NK-92 treated with Interleukin-12 subunit alpha and Interleukin-12 subunit beta, amount 100 ng/mL, for 24 hours (cell line): Measurements from ENCODE around the gene MICAL2.

Source experiments
- DNase-seq: peaks from one replicate; lab custom pipeline; 2025; lab: John Stamatoyannopoulos, UW

The MICAL2 gene

DNA sequence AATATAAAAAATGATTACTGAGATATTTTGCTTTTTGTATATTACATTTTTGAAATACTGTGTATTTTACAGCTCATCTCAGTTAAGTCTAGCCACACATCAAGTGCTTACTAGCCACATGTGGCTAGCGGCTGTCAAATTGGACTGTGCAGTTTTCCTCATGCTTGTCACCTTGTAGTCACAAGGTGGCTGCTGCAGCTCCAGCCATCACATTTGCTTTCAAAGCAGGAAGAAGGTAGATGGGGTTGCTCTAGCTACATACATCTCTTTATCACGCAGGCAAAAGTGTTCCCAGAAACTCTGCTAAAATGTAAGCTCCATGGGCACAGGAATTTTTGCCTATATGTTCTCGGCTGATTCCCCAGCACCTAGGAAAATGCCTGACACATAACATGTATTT is 61.5 kb downstream of the MICAL2 start:
- DNase-seq: no peak

DNA sequence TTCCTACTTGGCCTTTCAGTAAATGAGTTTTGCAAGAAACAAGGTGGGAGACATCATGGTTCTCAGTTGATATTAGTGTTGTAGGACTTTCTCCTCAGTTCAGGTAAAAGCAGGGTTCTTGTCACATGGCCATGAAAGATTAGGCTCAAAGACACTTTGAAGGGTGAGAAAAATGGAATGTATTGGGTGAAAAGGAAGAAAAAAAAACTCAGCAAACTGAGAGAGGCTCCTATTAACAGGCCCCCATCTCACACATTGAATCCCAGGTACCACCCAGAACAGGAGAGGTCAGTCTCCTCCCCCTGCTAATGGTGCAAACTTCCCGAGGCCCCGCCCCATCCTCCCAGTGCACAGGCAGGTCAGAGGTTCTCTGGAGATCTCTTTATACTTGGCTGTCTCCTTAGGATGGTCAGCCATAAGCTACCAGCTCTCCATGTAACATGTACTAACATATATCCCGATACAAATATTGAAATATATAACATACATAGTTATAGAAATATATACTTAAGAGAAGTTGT is 62.2 kb downstream of the MICAL2 start:
- no peak for DNase-seq

DNA sequence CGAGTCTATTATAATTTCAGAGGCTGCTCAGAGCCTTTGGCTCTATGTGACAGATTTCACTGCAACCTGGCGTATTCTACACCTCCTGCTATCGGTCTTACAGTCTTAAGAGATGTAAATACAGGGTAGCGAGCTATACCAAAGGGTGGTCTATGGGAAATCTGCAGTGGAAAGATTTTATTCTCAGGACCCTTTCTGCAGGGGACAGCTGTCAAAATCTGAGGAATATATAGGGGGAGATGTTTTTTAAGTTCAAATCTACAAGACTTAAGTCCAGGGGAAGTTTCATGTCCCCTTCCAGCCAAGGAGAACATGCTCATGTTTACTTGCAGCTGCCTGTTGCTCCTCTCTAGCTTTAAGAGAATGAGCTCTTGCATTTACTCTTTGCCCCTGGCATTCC is 62.7 kb downstream of the MICAL2 start:
- DNase-seq: no peak

DNA sequence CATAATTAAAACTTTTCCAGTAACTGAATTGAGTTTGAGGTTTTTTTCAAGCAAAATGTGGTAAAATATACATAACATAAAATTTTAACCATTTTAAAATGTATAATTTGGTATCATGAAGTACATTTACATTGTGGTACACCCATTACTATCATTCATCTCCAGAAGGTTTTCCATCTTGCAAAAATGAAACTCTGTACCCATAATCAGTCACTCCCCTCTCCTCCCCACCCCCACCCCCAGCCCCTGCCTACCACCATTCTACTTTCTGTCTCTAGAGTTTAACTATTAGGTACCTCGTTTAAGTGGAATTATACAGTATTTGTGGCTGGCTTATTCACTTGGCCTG is 63.7 kb downstream of the MICAL2 start:
- DNase-seq: no peak

DNA sequence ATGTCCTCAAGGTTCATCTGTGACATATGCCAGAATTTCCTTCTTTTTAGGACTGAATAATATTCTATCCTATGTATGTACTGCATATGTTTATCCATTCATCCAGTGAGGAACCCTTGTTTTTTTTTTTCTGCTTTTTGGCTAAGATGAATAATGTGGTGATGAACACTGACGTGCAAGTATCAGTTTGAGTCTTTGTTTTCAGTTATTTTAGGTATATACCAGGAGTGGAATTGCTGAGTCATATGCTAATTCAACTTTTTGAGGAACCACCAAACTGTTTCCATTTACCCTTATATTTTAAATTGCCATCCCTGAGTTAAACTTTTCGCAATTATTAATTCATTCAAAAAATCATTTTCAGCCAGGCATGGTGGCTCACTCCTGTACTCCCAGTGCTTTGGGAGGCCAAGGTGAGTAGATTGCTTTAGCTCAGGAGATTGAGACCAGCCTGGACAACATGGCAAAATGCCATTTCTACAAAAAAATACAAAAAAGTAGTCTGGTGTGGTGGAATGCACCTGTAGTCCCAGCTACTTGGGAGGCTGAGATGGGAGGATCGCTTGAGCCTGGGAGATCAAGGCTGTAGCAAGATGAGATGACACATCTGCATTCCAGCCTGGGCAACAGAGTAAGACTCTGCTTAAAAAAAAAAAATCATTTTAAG is 64.2 kb downstream of the MICAL2 start:
- DNase-seq: no peak

DNA sequence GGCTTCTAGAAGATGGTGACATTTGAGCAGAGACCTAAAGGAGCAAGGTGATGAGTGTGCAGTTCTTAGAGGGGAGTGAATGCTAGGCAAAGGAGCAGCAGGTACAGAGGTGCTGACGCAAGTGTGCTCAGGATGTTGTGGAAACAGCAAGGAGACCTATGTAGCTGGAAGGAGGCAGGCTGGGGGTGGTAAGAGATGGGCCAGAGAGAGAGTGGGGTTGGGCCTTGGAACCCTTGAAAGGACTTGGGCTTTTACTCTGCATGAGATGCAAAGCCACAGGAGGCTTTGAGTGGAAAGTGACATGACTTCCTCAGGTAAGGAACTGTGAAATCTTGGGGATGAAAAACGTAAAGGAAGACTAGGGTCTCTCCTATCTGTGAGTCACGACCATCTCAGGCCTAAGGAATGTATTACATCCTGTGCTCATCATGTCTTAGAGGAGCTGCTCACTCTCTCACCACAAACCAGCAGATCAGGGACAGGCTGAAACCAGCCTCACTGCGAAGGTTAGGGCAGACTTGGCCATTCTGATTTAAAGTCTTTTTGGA is 65.4 kb downstream of the MICAL2 start:
- DNase-seq: no peak

DNA sequence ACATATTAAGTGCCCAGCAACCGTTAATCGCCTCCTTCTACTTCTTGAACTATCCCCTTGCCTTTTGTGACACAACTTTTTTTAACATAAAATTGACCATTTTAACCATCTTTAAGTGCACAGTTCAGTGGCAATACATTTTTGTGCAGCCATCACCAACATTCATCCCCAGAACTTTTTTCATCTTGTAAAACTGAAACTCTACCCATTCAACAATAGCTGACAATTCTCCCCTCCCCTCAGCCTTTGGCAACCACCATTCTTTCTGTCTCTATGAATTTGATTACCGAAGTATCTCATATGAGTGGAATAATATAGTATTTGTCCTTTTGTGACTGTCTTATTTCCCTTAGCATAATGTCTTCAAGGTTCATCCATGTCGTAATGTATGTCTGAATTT is 66.0 kb downstream of the MICAL2 start:
- DNase-seq: no peak

DNA sequence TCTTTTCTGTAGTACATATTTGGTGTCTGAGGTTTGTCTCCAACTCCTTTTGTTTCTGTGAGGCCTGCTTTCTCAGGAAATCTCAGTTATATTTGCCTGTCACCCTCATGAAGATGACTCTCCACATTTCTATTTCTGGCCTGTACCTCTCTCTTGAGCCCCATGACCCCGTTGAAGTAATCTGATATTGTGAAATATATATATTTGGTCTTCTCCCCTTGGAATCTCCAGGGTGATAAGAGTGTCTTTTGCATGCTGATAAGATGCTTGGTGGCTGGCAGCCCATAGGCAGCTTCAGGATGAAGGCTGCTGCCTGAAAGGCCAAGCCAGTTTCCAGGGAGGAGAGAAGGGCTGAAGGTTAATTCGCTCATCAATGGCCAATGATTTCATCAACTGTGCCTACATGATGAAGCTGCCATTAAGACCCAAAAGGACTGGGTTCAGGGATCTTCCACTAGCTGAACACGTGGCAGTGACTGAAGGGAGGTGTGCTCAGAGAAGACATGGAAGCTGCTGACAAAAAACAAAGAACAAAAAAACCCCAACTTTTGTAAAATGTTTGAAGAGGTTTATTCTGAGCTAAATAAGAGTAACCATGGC is 67.4 kb downstream of the MICAL2 start:
- DNase-seq: no peak

DNA sequence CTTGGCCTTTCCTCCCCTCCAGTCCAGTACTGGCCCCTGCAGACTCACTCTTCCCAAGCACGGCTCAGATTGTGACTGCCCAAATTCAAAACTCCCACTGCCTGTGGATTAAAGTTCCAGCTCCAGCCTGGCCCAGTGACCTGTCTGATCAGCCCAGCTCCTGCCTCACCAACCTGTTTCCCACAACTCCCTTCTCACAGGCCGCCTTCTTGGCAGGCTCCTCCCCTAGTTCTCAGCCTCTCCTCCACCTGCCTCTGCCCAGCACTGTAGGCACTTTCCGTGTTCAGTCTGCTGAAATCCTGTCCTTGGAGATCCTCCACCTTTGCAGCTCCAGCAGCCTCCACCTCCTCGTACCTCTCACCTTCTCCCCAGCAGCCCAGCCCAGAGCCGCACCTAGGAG is 68.6 kb downstream of the MICAL2 start:
- no peak for DNase-seq

DNA sequence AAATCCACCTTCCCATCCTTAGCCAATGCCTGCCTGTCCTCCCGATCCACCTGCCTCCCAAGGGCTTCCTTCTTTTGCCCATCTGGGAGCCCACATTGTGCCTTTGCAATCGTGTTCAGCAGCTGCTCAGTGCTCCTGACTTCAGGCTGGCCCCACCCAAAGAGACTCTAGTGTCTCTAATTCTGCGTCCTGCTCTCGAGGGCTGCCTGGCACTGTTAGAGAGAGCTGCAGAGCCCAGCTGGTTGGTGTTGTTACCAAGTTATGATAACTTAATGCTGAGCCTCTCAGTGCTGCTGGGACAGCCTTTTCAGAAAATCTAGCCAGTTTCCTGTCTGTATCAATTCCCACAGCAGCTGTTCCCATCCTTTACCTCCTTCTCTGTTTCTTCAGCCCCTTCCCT is 69.1 kb downstream of the MICAL2 start:
- no peak for DNase-seq

DNA sequence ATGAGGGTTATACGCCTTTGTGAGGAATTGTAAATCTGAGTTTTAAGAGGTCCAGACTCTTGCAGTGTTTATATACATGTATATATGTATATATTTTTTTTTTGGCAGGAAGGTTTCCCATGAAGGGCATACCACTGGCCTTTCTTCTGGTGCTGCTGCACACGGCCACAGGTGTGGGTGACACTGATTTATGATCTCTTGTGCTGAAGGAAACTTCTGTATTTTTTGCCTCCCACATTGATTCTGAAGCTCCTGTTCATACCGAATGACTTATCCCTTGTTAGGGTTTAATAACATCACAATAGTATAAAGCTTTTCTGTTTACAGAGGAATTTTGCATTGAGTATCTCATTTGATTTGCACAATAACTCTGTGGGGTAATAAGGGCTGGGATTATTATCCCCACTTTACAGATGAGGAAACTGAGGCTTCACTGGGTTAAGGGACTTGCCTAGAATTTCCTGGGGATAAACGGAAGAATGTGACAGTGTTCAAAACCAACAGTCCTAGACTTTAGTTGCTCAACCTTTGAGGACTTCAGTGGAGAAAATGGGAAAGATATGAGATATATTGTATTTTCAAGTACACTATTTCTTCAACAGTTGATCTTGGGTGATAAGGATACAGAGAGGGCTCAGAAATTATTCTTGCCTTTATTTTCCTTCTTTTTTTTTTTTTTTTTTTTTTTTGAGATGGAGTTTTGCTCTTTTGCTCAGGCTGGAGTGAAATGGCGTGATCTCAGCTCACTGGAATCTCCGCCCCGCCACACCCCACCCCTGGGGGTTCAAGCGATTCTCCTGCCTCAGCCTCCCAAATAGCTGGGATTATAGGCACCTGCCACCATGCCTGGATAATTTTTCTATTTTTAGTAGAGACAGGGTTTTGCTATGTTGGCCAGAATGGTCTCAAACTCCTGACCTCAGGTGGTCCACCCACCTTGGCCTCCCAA is 70.1 kb downstream of the MICAL2 start:
- DNase-seq: no peak

DNA sequence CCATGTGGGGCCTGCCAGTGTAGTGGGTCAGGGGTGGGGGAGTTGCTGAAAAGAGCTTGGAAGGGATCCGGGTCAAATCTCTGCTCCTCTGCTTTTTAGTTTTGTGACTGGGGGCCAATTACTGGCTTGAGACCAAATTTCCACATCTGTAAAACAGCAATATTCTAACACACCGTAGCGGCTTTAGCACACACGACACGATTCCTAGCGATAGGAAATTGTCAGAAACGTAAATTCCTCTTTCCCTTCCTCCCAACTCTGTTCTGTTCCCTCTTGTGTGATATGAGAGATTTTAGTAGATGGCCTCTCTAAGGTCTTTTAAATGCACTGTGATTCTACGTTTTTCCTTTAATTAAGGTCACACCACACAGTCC is 71.9 kb downstream of the MICAL2 start:
- no peak for DNase-seq

DNA sequence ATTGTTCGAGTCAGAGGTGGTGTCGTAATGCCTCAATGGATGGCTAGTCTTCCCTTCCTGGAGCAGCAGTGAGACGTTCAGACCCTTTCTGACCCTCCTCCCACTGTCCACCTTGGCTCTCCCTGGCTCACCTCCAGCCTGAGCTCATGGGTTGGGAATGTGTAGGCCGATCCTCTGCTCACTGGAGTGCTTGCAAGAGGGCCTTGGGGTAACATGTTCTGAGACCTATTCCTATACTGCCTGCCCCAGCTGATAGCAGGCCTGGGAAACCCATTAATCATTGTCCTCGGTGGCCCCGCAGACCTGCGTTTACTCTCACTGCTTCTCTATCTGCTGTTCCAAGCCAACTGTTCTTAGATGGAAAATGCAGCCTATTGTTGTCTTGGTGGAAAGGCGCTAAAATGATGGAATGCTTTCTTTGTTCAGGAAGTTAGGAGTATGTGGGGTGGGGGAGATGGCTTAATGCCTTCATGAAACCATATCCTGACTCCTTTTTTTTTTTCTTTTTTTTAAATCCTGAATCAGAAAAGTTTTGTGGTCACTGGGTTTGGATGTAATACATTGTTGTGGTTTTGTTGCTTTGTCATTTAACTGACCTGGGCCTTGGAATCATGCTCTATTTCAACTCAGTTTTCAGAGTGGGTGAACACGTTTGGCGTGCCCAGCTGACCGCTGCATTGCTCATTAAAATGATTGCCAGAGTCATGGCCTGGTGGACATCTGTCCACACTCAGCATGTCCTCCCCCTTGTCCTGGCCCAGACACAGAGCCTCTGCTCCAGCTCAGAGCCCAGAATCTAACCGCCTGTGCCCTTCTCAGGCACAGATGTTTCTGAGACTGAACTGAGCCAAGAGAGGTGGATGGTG is 72.5 kb downstream of the MICAL2 start:
- DNase-seq: no peak

DNA sequence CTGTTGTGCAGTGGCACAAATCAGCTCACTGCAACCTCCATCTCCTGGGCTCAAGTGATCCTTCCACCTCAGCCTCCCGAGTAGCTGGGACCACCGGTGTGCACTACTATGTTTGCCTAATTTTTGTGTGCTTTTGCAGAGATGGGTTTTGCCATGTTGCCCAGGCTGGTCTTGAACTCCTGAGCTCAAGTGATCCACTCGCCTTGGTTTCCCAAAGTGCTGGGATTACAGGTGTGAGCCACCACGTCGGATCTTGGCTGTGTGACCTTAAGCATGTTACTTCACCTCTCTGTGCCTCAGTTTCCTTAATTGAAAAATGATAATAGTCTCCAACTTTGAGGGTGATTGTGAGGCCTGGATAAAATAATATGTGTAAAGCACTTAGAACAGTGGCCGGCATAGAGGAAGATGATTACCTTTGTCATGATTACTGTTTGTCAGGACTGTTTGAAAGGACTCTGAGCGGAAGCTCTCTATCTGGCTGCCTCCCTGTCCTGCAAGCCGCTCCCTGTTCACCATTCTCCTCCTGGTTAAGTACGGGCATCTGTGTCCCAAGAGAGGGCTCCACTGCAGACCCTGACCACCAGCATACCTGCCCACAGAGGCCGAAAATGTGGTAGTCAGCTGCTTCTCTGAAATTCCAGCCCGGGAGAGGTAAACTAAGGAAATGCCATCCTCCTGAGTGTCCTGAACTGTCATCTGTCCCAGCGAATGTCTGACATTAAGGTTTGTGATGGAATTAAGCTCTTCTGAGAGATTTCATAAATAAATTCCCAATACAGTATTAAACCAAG is 73.6 kb downstream of the MICAL2 start:
- no peak for DNase-seq

DNA sequence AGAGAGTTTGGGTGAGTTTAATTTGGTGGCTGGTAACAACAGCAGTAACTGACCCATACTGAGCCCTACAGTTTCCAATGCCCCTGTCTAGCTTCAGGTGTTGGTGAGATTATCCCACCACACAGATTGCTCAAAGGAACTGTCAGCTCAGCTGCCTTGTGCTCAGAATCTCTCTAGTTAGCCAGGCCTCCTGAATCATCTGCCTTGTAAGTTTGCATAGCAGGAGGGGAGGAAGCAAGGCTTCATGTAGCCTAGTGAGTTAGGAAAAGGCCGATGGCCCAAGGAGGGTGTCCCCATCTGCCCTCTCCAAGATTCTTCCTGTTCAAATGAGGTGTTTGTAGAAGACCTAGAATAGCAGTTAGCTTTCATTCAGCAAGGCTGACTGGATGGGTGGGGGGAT is 74.3 kb downstream of the MICAL2 start:
- DNase-seq: no peak

DNA sequence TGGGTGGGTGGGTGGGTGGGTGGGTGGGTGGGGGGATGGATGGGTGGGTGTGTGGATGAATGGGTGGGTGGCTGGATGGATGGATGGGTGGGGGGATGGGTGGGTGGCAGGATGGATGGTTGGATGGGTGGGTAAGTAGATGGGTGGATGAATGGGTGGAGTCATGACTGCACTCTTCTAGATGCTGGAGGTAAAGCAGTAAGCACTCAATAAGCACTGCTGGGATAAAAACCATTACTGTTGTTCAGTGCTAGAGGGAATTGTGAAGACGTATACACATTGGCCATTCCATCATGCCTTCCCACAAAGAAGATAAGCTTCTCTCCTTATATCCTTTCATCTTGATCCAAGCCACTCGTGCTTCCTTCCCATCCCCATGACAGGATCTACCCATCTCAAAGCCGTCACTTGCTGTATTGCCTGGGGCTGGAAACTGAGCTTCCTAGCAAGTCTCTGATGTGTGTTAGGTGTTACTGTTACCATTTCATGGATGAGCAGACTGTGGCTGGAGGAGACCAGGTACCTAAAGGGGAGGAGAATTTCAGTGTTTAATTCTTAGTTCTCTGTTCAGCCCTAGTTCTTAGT is 74.8 kb downstream of the MICAL2 start:
- DNase-seq: no peak

DNA sequence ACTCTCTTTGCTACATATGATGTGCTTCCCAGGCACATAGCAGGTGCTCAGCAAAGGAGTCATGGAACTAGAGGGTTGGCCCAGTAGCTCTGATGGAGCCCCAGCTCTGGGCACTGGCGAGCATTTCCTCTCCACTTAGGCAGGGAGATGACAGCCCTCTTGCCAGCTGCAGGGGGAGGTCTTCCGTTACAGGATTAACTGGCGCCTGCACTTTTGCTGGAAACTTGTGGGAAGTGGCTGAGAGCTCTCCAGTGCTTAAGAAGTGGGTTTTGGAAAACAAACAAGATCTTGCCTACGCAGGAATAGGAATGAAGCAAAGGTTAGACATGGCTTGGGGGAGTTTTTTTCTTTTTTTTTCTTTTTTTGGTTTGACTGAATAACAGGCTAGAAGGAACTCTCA is 75.5 kb downstream of the MICAL2 start:
- no peak for DNase-seq

DNA sequence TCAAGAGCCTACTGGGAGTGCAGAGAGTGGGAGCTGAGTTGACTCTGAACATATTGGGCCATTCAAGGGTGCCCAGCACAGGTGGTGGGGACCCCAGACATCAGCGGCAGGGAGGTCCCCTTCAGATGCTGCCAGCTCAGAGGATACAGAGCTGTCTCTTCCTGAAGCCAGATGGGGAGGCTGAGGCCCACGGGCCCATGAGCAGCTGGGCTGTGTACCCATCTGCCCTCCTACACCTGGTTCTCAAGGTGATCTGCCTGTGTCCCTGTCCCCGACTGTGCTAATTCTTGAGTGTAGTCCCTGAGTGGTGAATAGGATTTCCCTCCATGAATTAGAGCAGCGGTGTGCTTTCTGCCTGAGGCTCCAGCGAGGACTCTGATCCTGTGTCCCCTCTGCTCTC is 76.3 kb downstream of the MICAL2 start:
- DNase-seq: no peak

DNA sequence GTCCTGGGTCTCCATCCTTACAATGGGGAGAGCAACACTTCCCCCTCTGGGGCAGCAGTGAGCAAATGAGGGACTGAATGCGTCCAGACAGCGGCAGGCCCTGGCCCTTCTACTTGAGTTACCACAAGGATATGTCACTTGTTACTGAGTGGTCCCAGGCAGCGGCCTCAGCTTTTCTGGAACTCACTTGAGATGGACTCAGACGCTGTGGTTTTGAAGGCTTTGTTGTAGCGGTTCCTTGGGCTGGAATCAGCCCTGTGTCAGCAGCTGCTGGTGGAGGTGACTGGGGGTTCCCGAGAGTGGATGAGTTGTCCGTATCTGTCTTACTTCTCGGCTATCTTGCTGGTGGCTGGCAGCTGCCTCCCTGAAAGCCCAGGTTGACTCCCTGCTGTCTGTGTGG is 77.0 kb downstream of the MICAL2 start:
- DNase-seq: no peak

DNA sequence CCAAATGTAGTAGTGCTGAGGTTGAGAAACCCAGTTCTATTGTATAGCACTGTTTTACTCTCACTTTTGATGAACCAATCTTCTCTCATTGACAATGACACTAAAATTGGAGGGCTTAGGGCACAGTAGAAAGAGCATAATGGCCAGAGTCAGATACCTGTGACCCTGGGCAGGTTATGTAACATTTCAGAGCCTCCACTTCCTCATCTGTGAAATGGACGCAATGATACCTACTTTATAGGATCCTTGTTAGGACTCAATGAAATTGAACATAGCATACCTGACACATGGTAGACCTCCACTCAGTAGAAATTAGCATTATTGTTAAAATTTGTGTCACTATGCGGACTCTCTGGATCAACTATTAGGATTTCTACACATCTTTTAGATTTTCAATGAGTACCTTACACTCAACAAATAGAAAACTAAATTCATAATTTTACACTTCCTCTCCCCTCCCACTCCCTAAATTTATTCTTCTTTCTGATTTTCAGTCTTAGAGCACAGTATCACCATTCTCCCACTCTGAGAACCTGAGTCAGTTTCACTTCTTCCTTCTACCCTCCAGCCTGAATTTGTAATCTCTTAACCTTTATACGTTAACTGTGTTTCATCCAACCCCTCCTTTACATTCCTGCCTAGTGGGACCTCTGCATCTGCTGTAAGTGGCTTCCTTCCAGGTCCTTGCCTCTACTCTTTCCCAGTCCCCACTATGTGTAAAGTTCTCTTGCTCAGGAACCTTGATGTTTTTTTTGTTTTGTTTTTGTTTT is 78.3 kb downstream of the MICAL2 start:
- no peak for DNase-seq
